Left lung (tissue), 10 donors: Measurements from ENCODE around the gene EXD1. TPM values are rescaled to one million over a fixed set of nuclear protein-coding genes. Genes with fewer than 3 reads are reported as not detected.

Experiments
- ATAC-seq: fragments of 200-7000 bp; cut with Tn5 transposase; one replicate; pipeline ENCODE4 v1.9.1; 2020; ENCODE audit warnings: moderate library complexity
- DNase-seq, 4 donors: peaks; one replicate each; pipeline ENCODE4 v3.0.0-alpha.2; 2013 to 2020
- H3K27ac ChIP-seq, 2 donors: fragments of 200-600 bp; sonication (generic) in 1 of 2; one replicate each; pipeline versions ENCODE4 v1.5.0 to v1.8.0; 2020 to 2021
- H3K27me3 ChIP-seq, 2 donors: fragments of 200-600 bp; sonication (generic) in 1 of 2; one replicate each; pipeline versions ENCODE4 v1.5.0 to v1.8.0; 2020 to 2021
- H3K36me3 ChIP-seq, 2 donors: fragments of 200-600 bp; sonication (generic) in 1 of 2; one replicate each; pipeline versions ENCODE4 v1.5.0 to v1.8.0; 2020 to 2021
- H3K4me1 ChIP-seq, 2 donors: fragments of 200-600 bp; one replicate each; pipeline ENCODE4 v1.8.0; 2021
- H3K4me3 ChIP-seq, 2 donors: fragments of 200-600 bp; sonication (generic) in 1 of 2; one replicate each; pipeline versions ENCODE4 v1.5.0 to v1.8.0; 2020 to 2021; ENCODE audit warnings: mild to moderate bottlenecking in 1 of 2
- H3K9me3 ChIP-seq, 2 donors: fragments of 200-600 bp; sonication (generic) in 1 of 2; one replicate each; pipeline versions ENCODE4 v1.5.0 to v1.8.0; 2020 to 2021
- intact Hi-C, 2 donors: fragments of 100-400 bp; cut with DNase I; formaldehyde crosslinking; loops; one replicate each; pipeline versions ENCODE4 v1.11.2 to v1.14.2; 2022
- polyA plus RNA-seq, 6 donors: library from polyadenylated mRNA; unstranded; fragments of 120-200 nt; gene quantifications; one replicate each; pipeline ENCODE4 v1.2.1, GENCODE V29; 2013; ENCODE audit not compliant: insufficient read length in 6 of 6
- total RNA-seq, 2 donors: library from RNA; stranded (reverse); fragmentation: NEBNext Ultra II Directional; extraction: Animal tissue kit (Norgen Biotek cat#: 25700); gene quantifications; one replicate each; pipeline ENCODE4 v1.2.1, GENCODE V29; 2021
- TF ChIP-seq, protein P1 (sequence below), 2 donors: fragments of 200-600 bp; sonication (generic) in 1 of 2; IDR thresholded peaks; one replicate each; pipeline versions ENCODE4 v1.5.0 to v1.8.0; 2021; ENCODE audit warnings: antibody characterized with exemption in 2 of 2
- donor health status: DM: no; HTN: yes; CAD: no.
- donor health status: DM: no; HTN: no; CAD: no.

The EXD1 gene
- total and polyA plus RNA-seq, 8 donors, result 0.06 TPM; not detected in 7

- Histone ChIP-seq H3K27ac (no peak overlapping the region), H3K36me3 (no peaks in the 10 kb centered on the region), H3K4me1 (no peaks in the 10 kb centered on the region), H3K9me3 (no peaks in the 10 kb centered on the region), H3K27me3 (no peaks in the 10 kb centered on the region), H3K4me3 (no peak overlapping the region)
- no peak for DNase-seq
- TF ChIP-seq, protein P1, sequence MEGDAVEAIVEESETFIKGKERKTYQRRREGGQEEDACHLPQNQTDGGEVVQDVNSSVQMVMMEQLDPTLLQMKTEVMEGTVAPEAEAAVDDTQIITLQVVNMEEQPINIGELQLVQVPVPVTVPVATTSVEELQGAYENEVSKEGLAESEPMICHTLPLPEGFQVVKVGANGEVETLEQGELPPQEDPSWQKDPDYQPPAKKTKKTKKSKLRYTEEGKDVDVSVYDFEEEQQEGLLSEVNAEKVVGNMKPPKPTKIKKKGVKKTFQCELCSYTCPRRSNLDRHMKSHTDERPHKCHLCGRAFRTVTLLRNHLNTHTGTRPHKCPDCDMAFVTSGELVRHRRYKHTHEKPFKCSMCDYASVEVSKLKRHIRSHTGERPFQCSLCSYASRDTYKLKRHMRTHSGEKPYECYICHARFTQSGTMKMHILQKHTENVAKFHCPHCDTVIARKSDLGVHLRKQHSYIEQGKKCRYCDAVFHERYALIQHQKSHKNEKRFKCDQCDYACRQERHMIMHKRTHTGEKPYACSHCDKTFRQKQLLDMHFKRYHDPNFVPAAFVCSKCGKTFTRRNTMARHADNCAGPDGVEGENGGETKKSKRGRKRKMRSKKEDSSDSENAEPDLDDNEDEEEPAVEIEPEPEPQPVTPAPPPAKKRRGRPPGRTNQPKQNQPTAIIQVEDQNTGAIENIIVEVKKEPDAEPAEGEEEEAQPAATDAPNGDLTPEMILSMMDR (IDR thresholded peaks at IDR 0.05), result no peak
- intact Hi-C loops, result no loop called here
- ATAC-seq, result no peak
Observed at GRCh38 chr15:41133454-41133853, 97.1 kb downstream of the EXD1 start.

Other genes with a start within 250 kb of the EXD1 start
- 10 to 100 TPM; 20.1 to 31.0 TPM for gene INO80, start 114.5 kb downstream of the EXD1 start, total RNA-seq
- gene INO80, start 114.5 kb downstream of the EXD1 start, polyA plus RNA-seq, result 10 to 100 TPM; 23.7 to 27.6 (median 26.0) TPM
- gene CHP1, start 511 bp upstream of the EXD1 start, total RNA-seq, result 100 to 1,000 TPM; 140 to 207 TPM
- 10 to 100 TPM; 51.2 to 65.9 (median 56.3) TPM for gene CHP1, start 511 bp upstream of the EXD1 start, polyA plus RNA-seq
- gene OIP5, start 101.8 kb upstream of the EXD1 start, total RNA-seq, result 1 to 10 TPM; 1.6 to 3.4 TPM
- 10 to 100 TPM in 1 of 6 donors, 1 to 10 TPM in 5; 6.3 to 12.2 (median 7.1) TPM for gene OIP5, start 101.8 kb upstream of the EXD1 start, polyA plus RNA-seq
- 10 to 100 TPM; 10.2 to 27.6 TPM for gene NUSAP1, start 102.1 kb upstream of the EXD1 start, total RNA-seq
- 100 to 1,000 TPM in 1 of 6 donors, 10 to 100 TPM in 5; 58.2 to 147 (median 84.4) TPM for gene NUSAP1, start 102.1 kb upstream of the EXD1 start, polyA plus RNA-seq
- 10 to 100 TPM; 17.7 to 17.8 TPM for gene NDUFAF1, start 171.7 kb upstream of the EXD1 start, total RNA-seq
- 10 to 100 TPM; 18.0 to 21.2 (median 18.5) TPM for gene NDUFAF1, start 171.7 kb upstream of the EXD1 start, polyA plus RNA-seq
- 10 to 100 TPM; 22.3 to 23.9 TPM for gene RTF1, start 186.3 kb upstream of the EXD1 start, total RNA-seq
- gene RTF1, start 186.3 kb upstream of the EXD1 start, polyA plus RNA-seq, result 10 to 100 TPM; 65.7 to 70.6 (median 69.7) TPM